B cell (primary cell): ENCODE data around the gene EHBP1. TPM values are rescaled to one million over a fixed set of nuclear protein-coding genes. Genes with fewer than 3 reads are reported as not detected.

Experiments
- ATAC-seq: fragments of 200-7000 bp; cut with Tn5 transposase; one replicate; pipeline ENCODE4 v1.10.0; 2021; ENCODE audit warnings: low read depth, mild to moderate bottlenecking, moderate number of reproducible peaks, moderate library complexity
- CTCF ChIA-PET: fragments of 350-600 bp; sonication (Branson Sonifier 250); formaldehyde crosslinking; loops from one replicate; lab custom pipeline; 2021; ENCODE audit warnings: antibody characterized with exemption, inconsistent platforms; lab: Charles Lee
- POLR2A ChIA-PET: fragments of 350-600 bp; sonication (Branson Sonifier 250); formaldehyde crosslinking; loops from one replicate; lab custom pipeline; 2021; ENCODE audit warnings: antibody characterized with exemption; lab: Charles Lee
- DNase-seq: peaks from one replicate; pipeline ENCODE4 v3.0.0; 2013
- H2AFZ ChIP-seq: 2 replicates; pipeline ENCODE4 v1.6.1; 2012; ENCODE audit warnings: mild to moderate bottlenecking, low read depth, low read length; ENCODE audit not compliant: insufficient read depth, poor library complexity, severe bottlenecking
- H3K27ac ChIP-seq, 2 donors: 1 replicate in 1 of 2; 2 replicates in 1 of 2; pipeline ENCODE4 v1.5.1; 2012 to 2013; ENCODE audit warnings: low read length in 2 of 2, mild to moderate bottlenecking in 2 of 2, moderate library complexity in 1 of 2
- H3K27me3 ChIP-seq, 4 experiments: fragments of 200-600 bp in 1 of 4; sonication (generic) in 1 of 4; replicated peaks in 1 of 4; 1 replicate in 2 of 4; 2 replicates in 2 of 4; pipeline versions ENCODE4 v1.6.1 to v1.7.0; 2013 to 2016; ENCODE audit warnings: low read length in 3 of 4, mild to moderate bottlenecking in 2 of 4, mixed read lengths in 1 of 4, moderate library complexity in 1 of 4; ENCODE audit not compliant: insufficient read depth in 4 of 4, control insufficient read depth in 3 of 4; ENCODE audit errors: control extremely low read depth in 1 of 4
- H3K36me3 ChIP-seq, 2 experiments: replicated peaks in 1 of 2; 1 replicate in 1 of 2; 2 replicates in 1 of 2; pipeline versions ENCODE4 v1.6.1 to v1.7.1; 2013; ENCODE audit warnings: low read length in 1 of 2; ENCODE audit not compliant: insufficient read depth in 2 of 2, control insufficient read depth in 1 of 2; ENCODE audit errors: control extremely low read depth in 1 of 2, extremely low read depth in 1 of 2
- H3K4me1 ChIP-seq, 2 donors: fragments of 200-600 bp in 1 of 2; sonication (generic) in 1 of 2; 1 replicate in 1 of 2; 2 replicates in 1 of 2; pipeline versions ENCODE4 v1.5.1 to v1.6.1; 2013 to 2017; ENCODE audit warnings: low read length in 2 of 2; ENCODE audit not compliant: control insufficient read depth in 2 of 2, insufficient read depth in 2 of 2
- H3K4me2 ChIP-seq: replicated peaks from 2 replicates; pipeline ENCODE3; 2012; ENCODE audit warnings: mild to moderate bottlenecking, low read depth, low read length; ENCODE audit not compliant: poor library complexity, severe bottlenecking
- H3K4me3 ChIP-seq, 5 experiments: fragments of 200-600 bp in 1 of 5; sonication (generic) in 1 of 5; 1 replicate in 3 of 5; 2 replicates in 2 of 5; pipeline versions ENCODE4 v1.5.1 to v1.7.0; 2011 to 2016; ENCODE audit warnings: low read length in 4 of 5, mild to moderate bottlenecking in 4 of 5, low read depth in 2 of 5, control low read depth in 1 of 5, moderate library complexity in 1 of 5; ENCODE audit not compliant: insufficient read depth in 1 of 5; ENCODE audit errors: control extremely low read depth in 1 of 5, extremely low read depth in 1 of 5
- H3K79me2 ChIP-seq: fragments of 200-600 bp; sonication (generic); one replicate; pipeline ENCODE4 v1.6.0; 2016; ENCODE audit warnings: low read length; ENCODE audit not compliant: control insufficient read depth, insufficient read depth
- H3K9ac ChIP-seq: fragments of 200-600 bp; sonication (generic); 2 replicates; pipeline ENCODE4 v1.6.1; 2017; ENCODE audit warnings: mild to moderate bottlenecking, low read length, moderate library complexity
- H3K9me3 ChIP-seq, 3 donors: one replicate each; pipeline versions ENCODE4 v1.6.1 to v1.7.1; 2013; ENCODE audit warnings: low read length in 2 of 3; ENCODE audit not compliant: control insufficient read depth in 2 of 3, insufficient read depth in 1 of 3; ENCODE audit errors: control extremely low read depth in 1 of 3
- H4K20me1 ChIP-seq: 2 replicates; pipeline ENCODE4 v1.6.0; 2012; ENCODE audit warnings: mild to moderate bottlenecking, low read length; ENCODE audit not compliant: insufficient read depth, control insufficient read depth, poor library complexity, severe bottlenecking
- H3K27ac Mint-ChIP-seq: one replicate; pipeline ENCODE4 v1.8.0; 2021; ENCODE audit warnings: mixed read lengths
- H3K27me3 Mint-ChIP-seq: one replicate; pipeline ENCODE4 v1.8.0; 2021; ENCODE audit warnings: mixed read lengths
- H3K4me1 Mint-ChIP-seq: one replicate; pipeline ENCODE4 v1.8.0; 2021; ENCODE audit warnings: mixed read lengths
- H3K4me3 Mint-ChIP-seq: one replicate; pipeline ENCODE4 v1.8.0; 2021; ENCODE audit warnings: mixed read lengths
- H3K9me3 Mint-ChIP-seq: one replicate; pipeline ENCODE4 v1.8.0; 2022; ENCODE audit warnings: mixed read lengths; ENCODE audit not compliant: insufficient read depth
- EZH2 ChIP-seq: IDR thresholded peaks from 2 replicates; pipeline ENCODE4 v1.6.1; 2012; ENCODE audit warnings: borderline replicate concordance, low read depth, mild to moderate bottlenecking, moderate library complexity, low read length; ENCODE audit not compliant: insufficient read depth, poor library complexity, severe bottlenecking
- WGBS: methylation state at CpG from one replicate; pipeline ENCODE4 v1.1.5; 2013; ENCODE audit warnings: missing lambda C conversion rate; ENCODE audit not compliant: insufficient coverage; 5-methylcytosine and 5-hydroxymethylcytosine counted together
- intact Hi-C: fragments of 100-400 bp; cut with micrococcal nuclease; formaldehyde crosslinking; loops from one replicate; pipeline ENCODE4 v1.10.0; 2022
- polyA plus RNA-seq: library from polyadenylated mRNA; depleted of rRNA; stranded (reverse); fragments of >200 nt; gene quantifications from 2 replicates; pipeline ENCODE4 v1.2.3, GENCODE V29; 2012
- total RNA-seq, 2 donors: library from RNA; stranded (reverse); fragments of 120-200 nt in 1 of 2; gene quantifications; 1 replicate in 1 of 2; 2 replicates in 1 of 2; pipeline versions ENCODE4 v1.2.3 to v1.2.4, GENCODE V29; 2013 to 2022
- TF ChIP-seq, protein P1 (sequence below): fragments of 200-600 bp; IDR thresholded peaks from one replicate; pipeline ENCODE4 v1.8.0; 2022; ENCODE audit warnings: antibody characterized with exemption, mild to moderate bottlenecking

EHBP1 gene
- total and polyA plus RNA-seq, 2 donors (not counting 1 experiment from before 2014, with no cell fraction given): 8.8 to 34.7 TPM

GRCh38 chr2:63051042-63051794 is 345.7 kb downstream of the EHBP1 start:
- Histone ChIP-seq H2AFZ (peak overlapping the region; percentile 66), H3K79me2 (no peaks in the 10 kb centered on the region), H3K27ac (no peak overlapping the region), H3K27me3 (peaks cover 1 to 98% (median 86%) of the 10 kb centered on the region in 4 experiments), H4K20me1 (peaks cover 10% of the 10 kb centered on the region), H3K4me3 (peak overlapping the region; percentile 47 to 66 (median 48)), H3K9ac (peak overlapping the region; percentile 67), H3K4me1 (peaks cover 91 to 93% of the 10 kb centered on the region in 2 donors), H3K4me2 (peak overlapping the region; percentile 84), H3K9me3 (peaks cover 0 to 76% (median 7%) of the 10 kb centered on the region in 3 donors), H3K36me3 (no peaks in the 10 kb centered on the region)
- peak overlapping the region; percentile 85 for H3K4me3 Mint-ChIP-seq
- ChIA-PET CTCF (no interaction called here), POLR2A (no interaction called here)
- intact Hi-C loops: loop anchor here (5.0 kb wide), 1 partner anchor 344 kb away; the partner anchor contains the start of gene EHBP1
- H3K27ac Mint-ChIP-seq: peak overlapping the region; percentile 7
- peak; percentile 51 for DNase-seq
- TF ChIP-seq, protein P1, sequence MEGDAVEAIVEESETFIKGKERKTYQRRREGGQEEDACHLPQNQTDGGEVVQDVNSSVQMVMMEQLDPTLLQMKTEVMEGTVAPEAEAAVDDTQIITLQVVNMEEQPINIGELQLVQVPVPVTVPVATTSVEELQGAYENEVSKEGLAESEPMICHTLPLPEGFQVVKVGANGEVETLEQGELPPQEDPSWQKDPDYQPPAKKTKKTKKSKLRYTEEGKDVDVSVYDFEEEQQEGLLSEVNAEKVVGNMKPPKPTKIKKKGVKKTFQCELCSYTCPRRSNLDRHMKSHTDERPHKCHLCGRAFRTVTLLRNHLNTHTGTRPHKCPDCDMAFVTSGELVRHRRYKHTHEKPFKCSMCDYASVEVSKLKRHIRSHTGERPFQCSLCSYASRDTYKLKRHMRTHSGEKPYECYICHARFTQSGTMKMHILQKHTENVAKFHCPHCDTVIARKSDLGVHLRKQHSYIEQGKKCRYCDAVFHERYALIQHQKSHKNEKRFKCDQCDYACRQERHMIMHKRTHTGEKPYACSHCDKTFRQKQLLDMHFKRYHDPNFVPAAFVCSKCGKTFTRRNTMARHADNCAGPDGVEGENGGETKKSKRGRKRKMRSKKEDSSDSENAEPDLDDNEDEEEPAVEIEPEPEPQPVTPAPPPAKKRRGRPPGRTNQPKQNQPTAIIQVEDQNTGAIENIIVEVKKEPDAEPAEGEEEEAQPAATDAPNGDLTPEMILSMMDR: no peak
- TF ChIP-seq EZH2: peak; percentile 8
- peaks cover 83% of the 10 kb centered on the region for H3K27me3 Mint-ChIP-seq
- no peak for ATAC-seq
- peaks cover 78% of the 10 kb centered on the region for H3K4me1 Mint-ChIP-seq
- WGBS: 1% methylated on average over 33 of the region's 42 CpGs
- H3K9me3 Mint-ChIP-seq: no peaks in the 10 kb centered on the region

GRCh38 chr2:63051795-63052333 is 346.4 kb downstream of the EHBP1 start:
- Histone ChIP-seq H2AFZ (peak overlapping the region; percentile 66), H3K4me1 (peaks cover 95% of the 10 kb centered on the region in 2 donors), H3K9me3 (peaks cover 0 to 83% (median 7%) of the 10 kb centered on the region in 3 donors), H3K4me2 (peak overlapping the region; percentile 84), H3K27me3 (peaks cover 1 to 98% (median 85%) of the 10 kb centered on the region in 4 experiments), H3K27ac (no peak overlapping the region), H4K20me1 (peaks cover 10% of the 10 kb centered on the region), H3K36me3 (no peaks in the 10 kb centered on the region), H3K9ac (peak overlapping the region; percentile 67), H3K4me3 (peak overlapping the region in 1 of 5 experiments; percentile 66), H3K79me2 (no peaks in the 10 kb centered on the region)
- no peak overlapping the region for H3K27ac Mint-ChIP-seq
- intact Hi-C loops: loop anchor here (5.0 kb wide), 1 partner anchor 345 kb away; the partner anchor contains the start of gene EHBP1
- ChIA-PET POLR2A (no interaction called here), CTCF (interaction anchor here (0.7 kb wide), 1 partner anchor 8 kb away, joined by 3 read pairs; no protein-coding TSS in a partner anchor)
- peak overlapping the region; percentile 85 for H3K4me3 Mint-ChIP-seq
- no peak for TF ChIP-seq EZH2
- TF ChIP-seq, protein P1: no peak
- H3K4me1 Mint-ChIP-seq: peaks cover 81% of the 10 kb centered on the region
- no peaks in the 10 kb centered on the region for H3K9me3 Mint-ChIP-seq
- DNase-seq: peak; percentile 51
- ATAC-seq: no peak
- WGBS: 14% methylated on average over 42 of the region's 42 CpGs
- peaks cover 83% of the 10 kb centered on the region for H3K27me3 Mint-ChIP-seq
